H9 (cell line): ENCODE results near the gene ITGB2. TPM values are rescaled to one million over a fixed set of nuclear protein-coding genes. Genes with fewer than 3 reads are reported as not detected.

Experiments used
- DNase-seq: peaks from one replicate; pipeline ENCODE4 v3.0.0-alpha.2; 2017
- H2AFZ ChIP-seq: one replicate; pipeline ENCODE4 v1.6.1; 2013; ENCODE audit warnings: mild to moderate bottlenecking, low read length, control low read depth, moderate library complexity
- H2AK5ac ChIP-seq: 2 replicates; pipeline ENCODE4 v1.6.1; 2013; ENCODE audit warnings: low read length, control low read depth, mixed read lengths; ENCODE audit not compliant: insufficient read length
- H2BK120ac ChIP-seq: one replicate; pipeline ENCODE4 v1.6.1; 2013; ENCODE audit warnings: low read depth, mild to moderate bottlenecking, low read length, control low read depth, inconsistent platforms; ENCODE audit not compliant: poor library complexity, severe bottlenecking
- H2BK12ac ChIP-seq: 2 replicates; pipeline ENCODE4 v1.6.1; 2013; ENCODE audit warnings: low read length, control low read depth, mixed read lengths, low read depth; ENCODE audit not compliant: insufficient read length
- H2BK15ac ChIP-seq: 2 replicates; pipeline ENCODE4 v1.6.1; 2013; ENCODE audit warnings: low read depth, low read length, control low read depth
- H2BK20ac ChIP-seq: one replicate; pipeline ENCODE4 v1.6.1; 2013; ENCODE audit warnings: low read depth, mild to moderate bottlenecking, low read length, control low read depth, inconsistent platforms; ENCODE audit not compliant: poor library complexity, severe bottlenecking
- H2BK5ac ChIP-seq: 2 replicates; pipeline ENCODE4 v1.6.1; 2013; ENCODE audit warnings: low read length, control low read depth, mixed read lengths; ENCODE audit not compliant: insufficient read length
- H3K14ac ChIP-seq: 2 replicates; pipeline ENCODE4 v1.6.1; 2013; ENCODE audit warnings: low read length, control low read depth; ENCODE audit not compliant: insufficient read depth
- H3K18ac ChIP-seq: 2 replicates; pipeline ENCODE4 v1.6.1; 2013; ENCODE audit warnings: low read depth, mild to moderate bottlenecking, mixed read lengths, low read length, control low read depth; ENCODE audit not compliant: insufficient read length
- H3K23ac ChIP-seq: 2 replicates; pipeline ENCODE4 v1.6.1; 2013; ENCODE audit warnings: low read length, control low read depth, mixed read lengths, low read depth; ENCODE audit not compliant: insufficient read length
- H3K23me2 ChIP-seq: 2 replicates; pipeline ENCODE4 v1.6.1; 2013; ENCODE audit warnings: low read depth, mild to moderate bottlenecking, mixed read lengths, low read length, control low read depth; ENCODE audit not compliant: insufficient read length, poor library complexity, severe bottlenecking
- H3K27ac ChIP-seq: 2 replicates; pipeline ENCODE4 v1.5.1; 2013; ENCODE audit warnings: low read length, control low read depth, mixed read lengths, low read depth; ENCODE audit not compliant: insufficient read length
- H3K27me3 ChIP-seq: 2 replicates; pipeline ENCODE4 v1.6.1; 2013; ENCODE audit warnings: low read length, control low read depth, inconsistent platforms; ENCODE audit not compliant: insufficient read depth
- H3K4ac ChIP-seq: 2 replicates; pipeline ENCODE4 v1.6.1; 2013; ENCODE audit warnings: low read depth, mild to moderate bottlenecking, control low read depth, inconsistent platforms, low read length, moderate library complexity
- H3K4me1 ChIP-seq: 2 replicates; pipeline ENCODE4 v1.6.1; 2013; ENCODE audit warnings: low read length, control low read depth, inconsistent platforms; ENCODE audit not compliant: insufficient read depth
- H3K4me2 ChIP-seq: 2 replicates; pipeline ENCODE4 v1.6.1; 2013; ENCODE audit warnings: low read length, control low read depth, mixed read lengths; ENCODE audit not compliant: insufficient read length, insufficient read depth
- H3K56ac ChIP-seq: 2 replicates; pipeline ENCODE4 v1.6.1; 2013; ENCODE audit warnings: low read depth, mild to moderate bottlenecking, mixed read lengths, low read length, control low read depth; ENCODE audit not compliant: insufficient read length
- H3K79me1 ChIP-seq: 2 replicates; pipeline ENCODE4 v1.6.1; 2013; ENCODE audit warnings: low read depth, mild to moderate bottlenecking, moderate library complexity, low read length, control low read depth, inconsistent platforms; ENCODE audit not compliant: insufficient read depth, poor library complexity, severe bottlenecking
- H3K79me2 ChIP-seq: 2 replicates; pipeline ENCODE4 v1.6.1; 2013; ENCODE audit warnings: low read length, control low read depth, inconsistent platforms; ENCODE audit not compliant: insufficient read depth
- H3K9ac ChIP-seq: 2 replicates; pipeline ENCODE4 v1.6.1; 2013; ENCODE audit warnings: low read length, control low read depth, mixed read lengths; ENCODE audit not compliant: insufficient read length; ENCODE audit errors: extremely low read depth
- H3K9me3 ChIP-seq: one replicate; pipeline ENCODE4 v1.6.1; 2013; ENCODE audit warnings: low read depth, low read length, inconsistent platforms; ENCODE audit not compliant: control insufficient read depth
- H3T11ph ChIP-seq: one replicate; pipeline ENCODE4 v1.6.1; 2013; ENCODE audit warnings: mild to moderate bottlenecking, low read length, control low read depth, inconsistent platforms
- H4K20me1 ChIP-seq: one replicate; pipeline ENCODE4 v1.6.1; 2013; ENCODE audit not compliant: control insufficient read depth, insufficient read length, insufficient read depth
- H4K5ac ChIP-seq: 2 replicates; pipeline ENCODE4 v1.6.1; 2013; ENCODE audit warnings: low read depth, mild to moderate bottlenecking, mixed read lengths, low read length, control low read depth; ENCODE audit not compliant: insufficient read length
- H4K8ac ChIP-seq: replicated peaks from 2 replicates; pipeline ENCODE4 v1.6.1; 2013; ENCODE audit warnings: low read length, control low read depth, mixed read lengths, low read depth; ENCODE audit not compliant: insufficient read length
- H4K91ac ChIP-seq: 2 replicates; pipeline ENCODE4 v1.6.1; 2013; ENCODE audit warnings: low read depth, mild to moderate bottlenecking, moderate library complexity, mixed read lengths, low read length, control low read depth; ENCODE audit not compliant: insufficient read length
- H3K27ac Mint-ChIP-seq, 3 experiments: 2 replicates in 2 of 3; 3 replicates in 1 of 3; pipeline ENCODE4 v1.8.0; 2020 to 2021; ENCODE audit warnings: mixed read lengths in 3 of 3, mild to moderate bottlenecking in 1 of 3, moderate library complexity in 1 of 3
- H3K27me3 Mint-ChIP-seq: 2 replicates; pipeline ENCODE4 v1.8.0; 2021; ENCODE audit warnings: low read depth, mild to moderate bottlenecking, moderate library complexity, mixed read lengths
- H3K36me3 Mint-ChIP-seq, 3 experiments: 2 replicates in 2 of 3; 3 replicates in 1 of 3; pipeline ENCODE4 v1.8.0; 2020 to 2021; ENCODE audit warnings: low read depth in 3 of 3, mixed read lengths in 3 of 3; ENCODE audit not compliant: insufficient read depth in 1 of 3
- H3K4me1 Mint-ChIP-seq, 2 experiments: 2 replicates each; pipeline ENCODE4 v1.8.0; 2020; ENCODE audit warnings: mixed read lengths in 2 of 2
- H3K4me3 Mint-ChIP-seq, 2 experiments: 2 replicates in 1 of 2; 3 replicates in 1 of 2; pipeline ENCODE4 v1.8.0; 2020 to 2021; ENCODE audit warnings: mild to moderate bottlenecking in 2 of 2, mixed read lengths in 2 of 2, moderate library complexity in 1 of 2
- H3K9me3 Mint-ChIP-seq, 2 experiments: 2 replicates in 1 of 2; 3 replicates in 1 of 2; pipeline ENCODE4 v1.8.0; 2020; ENCODE audit warnings: mild to moderate bottlenecking in 2 of 2, mixed read lengths in 2 of 2, moderate library complexity in 1 of 2
- WGBS: extraction: QIAGEN DNeasy Blood & Tissue Kit; methylation state at CpG from one replicate; pipeline ENCODE4 v1.1.7; 2013; ENCODE audit warnings: missing lambda C conversion rate, low lambda C conversion rate, mixed read lengths; ENCODE audit not compliant: insufficient read length; ENCODE audit errors: extremely low coverage; 5-methylcytosine and 5-hydroxymethylcytosine counted together
- total RNA-seq: library from RNA; stranded (reverse); gene quantifications from 2 replicates; pipeline ENCODE4 v1.2.1, GENCODE V29; 2021
- TF ChIP-seq, protein P1 (sequence below): fragments of 200-600 bp; sonication (generic); conservative IDR thresholded peaks from 3 replicates; pipeline ENCODE4 v1.8.0; 2021; ENCODE audit warnings: antibody characterized with exemption, mild to moderate bottlenecking

The ITGB2 gene
- total RNA-seq, 1 experiment from 2014 or later, result 1.1 TPM

DNA sequence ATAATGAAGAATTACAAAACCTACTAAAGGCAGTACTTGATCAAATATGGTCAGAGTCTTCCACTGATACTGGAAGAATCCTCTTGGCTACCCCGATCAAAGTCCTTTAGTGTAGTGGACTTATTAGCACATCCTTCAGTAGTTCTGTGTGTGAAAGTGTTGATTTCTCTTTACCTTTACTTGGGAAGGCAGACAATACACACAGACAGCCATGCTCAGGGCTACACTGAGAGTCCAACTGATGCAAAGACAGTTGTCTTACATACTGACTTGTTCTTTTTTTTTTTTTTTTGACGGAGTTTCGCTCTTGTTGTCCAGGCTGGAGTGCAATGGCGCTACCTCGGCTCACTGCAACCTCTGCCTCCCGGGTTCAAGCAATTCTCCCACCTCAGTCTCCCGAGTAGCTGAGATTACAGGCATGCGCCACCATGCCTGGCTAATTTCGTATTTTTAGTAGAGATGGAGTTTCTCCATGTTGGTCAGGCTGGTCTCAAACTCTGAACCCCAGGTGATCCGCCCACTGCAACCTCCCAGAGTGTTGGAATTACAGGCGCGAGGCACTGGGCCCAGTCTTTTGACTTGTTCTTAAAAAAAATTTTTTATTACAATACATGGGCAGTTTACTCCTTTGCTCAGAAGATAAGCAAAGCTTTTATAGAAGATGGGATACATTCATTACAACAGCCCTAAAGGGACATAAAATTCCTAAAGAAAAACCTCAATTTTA lies 43.7 kb downstream of the ITGB2 start:
- Histone ChIP-seq H2AFZ (no peak overlapping the region), H3K14ac (no peak overlapping the region), H3K23ac (no peak overlapping the region), H3T11ph (no peak overlapping the region), H2BK5ac (no peak overlapping the region), H3K79me2 (peaks cover 8% of the 10 kb centered on the region), H3K9ac (no peak overlapping the region), H2AK5ac (no peak overlapping the region), H4K8ac (no peak overlapping the region), H2BK12ac (no peak overlapping the region), H3K4me2 (no peak overlapping the region), H4K5ac (no peak overlapping the region), H3K18ac (no peak overlapping the region), H3K27ac (no peak overlapping the region), H4K91ac (no peak overlapping the region), H3K27me3 (no peaks in the 10 kb centered on the region; the same call in 1 of the 2 replicates), H3K9me3 (no peaks in the 10 kb centered on the region), H3K4ac (no peak overlapping the region), H2BK120ac (no peak overlapping the region), H3K79me1 (peaks cover 8% of the 10 kb centered on the region), H2BK20ac (no peak overlapping the region), H4K20me1 (no peaks in the 10 kb centered on the region), H3K4me1 (peaks cover 4% of the 10 kb centered on the region), H2BK15ac (no peak overlapping the region), H3K56ac (no peak overlapping the region), H3K23me2 (peaks cover 21% of the 10 kb centered on the region)
- Mint-ChIP-seq H3K4me3 (no peak overlapping the region), H3K9me3 (no peaks in the 10 kb centered on the region), H3K36me3 (peaks cover 0 to 5% (median 0%) of the 10 kb centered on the region in 3 experiments; a peak in 4 of 7 replicates), H3K27ac (no peak overlapping the region), H3K27me3 (peaks cover 38% of the 10 kb centered on the region), H3K4me1 (peaks cover 8 to 10% of the 10 kb centered on the region in 2 experiments)
- WGBS, result no CpG with 5 or more reads among the region's 12 CpGs
- DNase-seq, result no peak
- TF ChIP-seq, protein P1, sequence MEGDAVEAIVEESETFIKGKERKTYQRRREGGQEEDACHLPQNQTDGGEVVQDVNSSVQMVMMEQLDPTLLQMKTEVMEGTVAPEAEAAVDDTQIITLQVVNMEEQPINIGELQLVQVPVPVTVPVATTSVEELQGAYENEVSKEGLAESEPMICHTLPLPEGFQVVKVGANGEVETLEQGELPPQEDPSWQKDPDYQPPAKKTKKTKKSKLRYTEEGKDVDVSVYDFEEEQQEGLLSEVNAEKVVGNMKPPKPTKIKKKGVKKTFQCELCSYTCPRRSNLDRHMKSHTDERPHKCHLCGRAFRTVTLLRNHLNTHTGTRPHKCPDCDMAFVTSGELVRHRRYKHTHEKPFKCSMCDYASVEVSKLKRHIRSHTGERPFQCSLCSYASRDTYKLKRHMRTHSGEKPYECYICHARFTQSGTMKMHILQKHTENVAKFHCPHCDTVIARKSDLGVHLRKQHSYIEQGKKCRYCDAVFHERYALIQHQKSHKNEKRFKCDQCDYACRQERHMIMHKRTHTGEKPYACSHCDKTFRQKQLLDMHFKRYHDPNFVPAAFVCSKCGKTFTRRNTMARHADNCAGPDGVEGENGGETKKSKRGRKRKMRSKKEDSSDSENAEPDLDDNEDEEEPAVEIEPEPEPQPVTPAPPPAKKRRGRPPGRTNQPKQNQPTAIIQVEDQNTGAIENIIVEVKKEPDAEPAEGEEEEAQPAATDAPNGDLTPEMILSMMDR, result no peak
